Memory B cell (primary cell): ENCODE measurements around the gene ACCSL.

Experiments
- ATAC-seq: fragments of 150-1000 bp; cut with Tn5 transposase; 2 replicates; pipeline ENCODE4 v1.10.0; 2021; ENCODE audit warnings: low read depth, mild to moderate bottlenecking, moderate library complexity
- DNase-seq, 2 donors: peaks; one replicate each; pipeline ENCODE4 v3.0.0; 2022; ENCODE audit warnings: low spot score in 2 of 2
- H3K27ac Mint-ChIP-seq: one replicate; pipeline ENCODE4 v1.8.0; 2022; ENCODE audit warnings: mild to moderate bottlenecking, moderate library complexity, mixed read lengths
- H3K27me3 Mint-ChIP-seq: one replicate; pipeline ENCODE4 v1.8.0; 2022; ENCODE audit warnings: mixed read lengths
- H3K36me3 Mint-ChIP-seq: one replicate; pipeline ENCODE4 v1.8.0; 2022; ENCODE audit warnings: mild to moderate bottlenecking, mixed read lengths
- H3K4me1 Mint-ChIP-seq: one replicate; pipeline ENCODE4 v1.8.0; 2022; ENCODE audit warnings: mixed read lengths
- H3K4me3 Mint-ChIP-seq: one replicate; pipeline ENCODE4 v1.8.0; 2022; ENCODE audit warnings: mild to moderate bottlenecking, moderate library complexity, mixed read lengths
- H3K9me3 Mint-ChIP-seq: one replicate; pipeline ENCODE4 v1.8.0; 2022; ENCODE audit warnings: mixed read lengths

ACCSL gene

GRCh38 chr11:44011797-44012196, 36.0 kb upstream of the ACCSL start:
- ATAC-seq (no peak), DNase-seq (no peak)
- Mint-ChIP-seq H3K27me3 (peaks cover 9% of the 10 kb centered on the region), H3K36me3 (no peaks in the 10 kb centered on the region), H3K4me1 (no peaks in the 10 kb centered on the region), H3K9me3 (no peaks in the 10 kb centered on the region), H3K27ac (no peak overlapping the region), H3K4me3 (no peak overlapping the region)

- Mint-ChIP-seq H3K4me1 (no peaks in the 10 kb centered on the region), H3K27me3 (peaks cover 9% of the 10 kb centered on the region), H3K4me3 (no peak overlapping the region), H3K9me3 (no peaks in the 10 kb centered on the region), H3K27ac (no peak overlapping the region), H3K36me3 (no peaks in the 10 kb centered on the region)
- no peak for ATAC-seq
- no peak for DNase-seq
Observed at GRCh38 chr11:44014968-44015623, 32.7 kb upstream of the ACCSL start.

GRCh38 chr11:44015624-44016007, 32.2 kb upstream of the ACCSL start:
- H3K9me3 Mint-ChIP-seq: no peaks in the 10 kb centered on the region
- H3K36me3 Mint-ChIP-seq: no peaks in the 10 kb centered on the region
- H3K27me3 Mint-ChIP-seq: peaks cover 6% of the 10 kb centered on the region
- ATAC-seq (no peak), DNase-seq (no peak)
- H3K4me1 Mint-ChIP-seq: no peaks in the 10 kb centered on the region
- no peak overlapping the region for H3K4me3 Mint-ChIP-seq
- H3K27ac Mint-ChIP-seq: no peak overlapping the region

- Mint-ChIP-seq H3K27ac (no peak overlapping the region), H3K4me1 (no peaks in the 10 kb centered on the region), H3K27me3 (peaks cover 4% of the 10 kb centered on the region), H3K36me3 (no peaks in the 10 kb centered on the region), H3K9me3 (no peaks in the 10 kb centered on the region), H3K4me3 (no peak overlapping the region)
- ATAC-seq (no peak), DNase-seq (no peak)
Observed at GRCh38 chr11:44016131-44016530, 31.6 kb upstream of the ACCSL start.

- H3K36me3 Mint-ChIP-seq: no peaks in the 10 kb centered on the region
- H3K9me3 Mint-ChIP-seq: peaks cover 3% of the 10 kb centered on the region
- no peak overlapping the region for H3K4me3 Mint-ChIP-seq
- no peak for DNase-seq
- no peak for ATAC-seq
- H3K27me3 Mint-ChIP-seq: peaks cover 1% of the 10 kb centered on the region
- no peaks in the 10 kb centered on the region for H3K4me1 Mint-ChIP-seq
- no peak overlapping the region for H3K27ac Mint-ChIP-seq
Observed at GRCh38 chr11:44016546-44017442, 31.0 kb upstream of the ACCSL start.

GRCh38 chr11:44017443-44018126, 30.2 kb upstream of the ACCSL start:
- Mint-ChIP-seq H3K4me1 (no peaks in the 10 kb centered on the region), H3K9me3 (peaks cover 8% of the 10 kb centered on the region), H3K27me3 (peaks cover 1% of the 10 kb centered on the region), H3K36me3 (no peaks in the 10 kb centered on the region), H3K4me3 (no peak overlapping the region), H3K27ac (no peak overlapping the region)
- no peak for ATAC-seq
- no peak for DNase-seq

- H3K27ac Mint-ChIP-seq: no peak overlapping the region
- no peaks in the 10 kb centered on the region for H3K36me3 Mint-ChIP-seq
- no peak for ATAC-seq
- no peaks in the 10 kb centered on the region for H3K4me1 Mint-ChIP-seq
- H3K27me3 Mint-ChIP-seq: peaks cover 1% of the 10 kb centered on the region
- no peak overlapping the region for H3K4me3 Mint-ChIP-seq
- DNase-seq: no peak
- peaks cover 10% of the 10 kb centered on the region for H3K9me3 Mint-ChIP-seq
Observed at GRCh38 chr11:44018127-44018521, 29.7 kb upstream of the ACCSL start.

GRCh38 chr11:44018829-44019228, 29.0 kb upstream of the ACCSL start:
- H3K27ac Mint-ChIP-seq: no peak overlapping the region
- no peaks in the 10 kb centered on the region for H3K4me1 Mint-ChIP-seq
- no peaks in the 10 kb centered on the region for H3K36me3 Mint-ChIP-seq
- DNase-seq (no peak), ATAC-seq (no peak)
- H3K9me3 Mint-ChIP-seq: peaks cover 13% of the 10 kb centered on the region
- H3K27me3 Mint-ChIP-seq: peaks cover 1% of the 10 kb centered on the region
- H3K4me3 Mint-ChIP-seq: no peak overlapping the region

- Mint-ChIP-seq H3K27me3 (peaks cover 6% of the 10 kb centered on the region), H3K36me3 (no peaks in the 10 kb centered on the region), H3K27ac (no peak overlapping the region), H3K4me1 (no peaks in the 10 kb centered on the region), H3K9me3 (peaks cover 18% of the 10 kb centered on the region), H3K4me3 (no peak overlapping the region)
- ATAC-seq (no peak), DNase-seq (no peak)
Observed at GRCh38 chr11:44024977-44025376, 22.8 kb upstream of the ACCSL start.

GRCh38 chr11:44025727-44026126, 22.1 kb upstream of the ACCSL start:
- no peak for ATAC-seq
- H3K9me3 Mint-ChIP-seq: peaks cover 18% of the 10 kb centered on the region
- H3K36me3 Mint-ChIP-seq: no peaks in the 10 kb centered on the region
- peaks cover 10% of the 10 kb centered on the region for H3K27me3 Mint-ChIP-seq
- H3K4me3 Mint-ChIP-seq: no peak overlapping the region
- no peaks in the 10 kb centered on the region for H3K4me1 Mint-ChIP-seq
- DNase-seq: no peak
- H3K27ac Mint-ChIP-seq: no peak overlapping the region

- H3K9me3 Mint-ChIP-seq: peaks cover 6% of the 10 kb centered on the region
- no peaks in the 10 kb centered on the region for H3K4me1 Mint-ChIP-seq
- H3K4me3 Mint-ChIP-seq: no peak overlapping the region
- ATAC-seq: no peak
- DNase-seq: no peak
- H3K27ac Mint-ChIP-seq: no peak overlapping the region
- H3K36me3 Mint-ChIP-seq: no peaks in the 10 kb centered on the region
- peaks cover 23% of the 10 kb centered on the region for H3K27me3 Mint-ChIP-seq
Observed at GRCh38 chr11:44028401-44028800, 19.4 kb upstream of the ACCSL start.

- DNase-seq: no peak
- H3K27me3 Mint-ChIP-seq: peaks cover 27% of the 10 kb centered on the region
Observed at GRCh38 chr11:44028816-44029506, 18.8 kb upstream of the ACCSL start.

GRCh38 chr11:44029507-44029845, 18.3 kb upstream of the ACCSL start:
- Mint-ChIP-seq H3K4me3 (no peak overlapping the region), H3K9me3 (peaks cover 4% of the 10 kb centered on the region), H3K4me1 (no peaks in the 10 kb centered on the region), H3K36me3 (no peaks in the 10 kb centered on the region), H3K27ac (no peak overlapping the region), H3K27me3 (peaks cover 27% of the 10 kb centered on the region)
- no peak for ATAC-seq
- no peak for DNase-seq

More at GRCh38 chr11:44028816-44029506, 18.8 kb upstream of the ACCSL start:
- Mint-ChIP-seq H3K36me3 (no peaks in the 10 kb centered on the region), H3K27ac (no peak overlapping the region), H3K4me3 (no peak overlapping the region), H3K9me3 (peaks cover 4% of the 10 kb centered on the region), H3K4me1 (no peaks in the 10 kb centered on the region)
- no peak for ATAC-seq
